Spinal cord (tissue), 4 donors: ENCODE measurements around the gene ZNF320. TPM values are rescaled to one million over a fixed set of nuclear protein-coding genes. Genes with fewer than 3 reads are reported as not detected.

Source experiments
- polyA plus RNA-seq, 2 donors: library from polyadenylated mRNA; unstranded; fragments of 120-200 nt; gene quantifications; one replicate each; pipeline ENCODE4 v1.2.1, GENCODE V29; 2013; ENCODE audit not compliant: insufficient read length in 2 of 2
- small RNA-seq: library from RNA; depleted of rRNA; stranded (forward); fragments of <200 nt; gene quantifications from one replicate; pipeline ENCODE3, GENCODE V24; 2014; ENCODE audit warnings: low replicate concordance
- total RNA-seq, 2 donors: library from RNA; depleted of rRNA in 1 of 2; stranded (reverse); fragments of 120-200 nt in 1 of 2; fragments of >200 nt in 1 of 2; gene quantifications; one replicate each; pipeline versions ENCODE4 v1.2.3 to v1.2.4, GENCODE V29; 2013 to 2014

The ZNF320 gene
- total and polyA plus RNA-seq, 4 donors = 21.2 to 36.2 (median 27.7) TPM

Small RNAs within 50 kb of the gene (small RNA-seq; reads per million reads assigned to genes)
- 0.08 reads per million for gene ZNF320

Other genes with a start within 250 kb of the ZNF320 start
- gene ZNF611, start 162.6 kb downstream of the ZNF320 start, total RNA-seq = 10 to 100 TPM; 16.6 to 31.5 TPM
- gene ZNF611, start 162.6 kb downstream of the ZNF320 start, polyA plus RNA-seq = 10 to 100 TPM; 16.5 to 20.2 TPM
- gene ZNF600, start 110.8 kb downstream of the ZNF320 start, total RNA-seq = 1 to 10 TPM; 2.1 to 5.7 TPM
- 1 to 10 TPM in 1 of 2 donors, under 1 TPM in 1; 0.92 to 2.4 TPM for gene ZNF600, start 110.8 kb downstream of the ZNF320 start, polyA plus RNA-seq
- gene ZNF28, start 76.0 kb downstream of the ZNF320 start, total RNA-seq = 10 to 100 TPM; 24.6 to 27.5 TPM
- 10 to 100 TPM; 10.0 to 12.4 TPM for gene ZNF28, start 76.0 kb downstream of the ZNF320 start, polyA plus RNA-seq
- gene ZNF468, start 40.0 kb downstream of the ZNF320 start, total RNA-seq = 10 to 100 TPM; 25.6 to 33.6 TPM
- 10 to 100 TPM; 17.5 to 17.7 TPM for gene ZNF468, start 40.0 kb downstream of the ZNF320 start, polyA plus RNA-seq
- 1 to 10 TPM; 3.4 to 5.4 TPM for gene ZNF888, start 25.8 kb upstream of the ZNF320 start, total RNA-seq
- 1 to 10 TPM; 2.3 to 3.1 TPM for gene ZNF888, start 25.8 kb upstream of the ZNF320 start, polyA plus RNA-seq
- 10 to 100 TPM; 12.0 to 13.6 TPM for gene ZNF816, start 65.2 kb upstream of the ZNF320 start, total RNA-seq
- gene ZNF816, start 65.2 kb upstream of the ZNF320 start, polyA plus RNA-seq = 1 to 10 TPM; 5.1 to 7.1 TPM
- not detected for gene ERVV-1, start 116.3 kb upstream of the ZNF320 start, total RNA-seq
- gene ERVV-1, start 116.3 kb upstream of the ZNF320 start, polyA plus RNA-seq = under 1 TPM in 1 of 2 donors, not detected in 1; 0.12 TPM
- gene ERVV-2, start 147.1 kb upstream of the ZNF320 start, total RNA-seq = under 1 TPM in 1 of 2 donors, not detected in 1; 0.06 TPM
- gene ERVV-2, start 147.1 kb upstream of the ZNF320 start, polyA plus RNA-seq = not detected
- 10 to 100 TPM; 42.0 to 47.4 TPM for gene ZNF160, start 205.8 kb upstream of the ZNF320 start, total RNA-seq
- gene ZNF160, start 205.8 kb upstream of the ZNF320 start, polyA plus RNA-seq = 10 to 100 TPM; 22.4 to 28.6 TPM
- gene ZNF415, start 235.3 kb upstream of the ZNF320 start, total RNA-seq = 10 to 100 TPM; 27.3 to 35.0 TPM
- gene ZNF415, start 235.3 kb upstream of the ZNF320 start, polyA plus RNA-seq = 10 to 100 TPM; 32.6 to 41.0 TPM